HG03439 (cell line): ENCODE data around the gene GPR25.

ENCODE experiments used
- ATAC-seq: cut with Tn5 transposase; IDR thresholded peaks from one replicate; pipeline ENCODE4 v1.9.1; 2021; ENCODE audit warnings: mild to moderate bottlenecking, moderate library complexity; ENCODE audit not compliant: unreplicated experiment

The GPR25 gene

GRCh38 chr1:200892958-200893357 lies 20.2 kb downstream of the GPR25 start:
- no peak for ATAC-seq

DNA sequence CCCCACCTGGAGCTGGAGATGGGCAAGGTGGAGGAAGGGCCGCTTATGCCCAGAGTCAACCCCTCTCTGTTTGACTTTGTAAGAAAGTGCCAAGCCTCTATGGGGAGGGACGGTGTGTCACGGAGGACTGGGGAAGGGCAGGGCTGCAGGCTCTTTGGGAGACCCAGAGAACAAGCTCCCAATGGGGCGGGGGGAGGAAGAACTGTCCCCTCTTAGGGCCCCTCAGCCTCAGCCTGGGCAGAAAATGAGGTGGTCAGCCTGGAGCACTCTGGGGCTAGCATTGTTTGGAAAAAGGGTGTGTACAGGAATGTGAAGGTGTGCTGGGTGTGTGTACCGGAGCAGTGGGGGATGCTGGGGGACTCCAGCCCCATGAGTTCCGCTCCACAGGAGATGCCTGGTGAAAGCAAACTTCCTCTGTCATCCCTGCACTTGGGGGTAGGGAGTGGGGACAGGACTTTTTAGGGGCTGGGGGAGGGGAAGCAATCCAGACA lies 20.7 kb downstream of the GPR25 start:
- no peak for ATAC-seq

DNA sequence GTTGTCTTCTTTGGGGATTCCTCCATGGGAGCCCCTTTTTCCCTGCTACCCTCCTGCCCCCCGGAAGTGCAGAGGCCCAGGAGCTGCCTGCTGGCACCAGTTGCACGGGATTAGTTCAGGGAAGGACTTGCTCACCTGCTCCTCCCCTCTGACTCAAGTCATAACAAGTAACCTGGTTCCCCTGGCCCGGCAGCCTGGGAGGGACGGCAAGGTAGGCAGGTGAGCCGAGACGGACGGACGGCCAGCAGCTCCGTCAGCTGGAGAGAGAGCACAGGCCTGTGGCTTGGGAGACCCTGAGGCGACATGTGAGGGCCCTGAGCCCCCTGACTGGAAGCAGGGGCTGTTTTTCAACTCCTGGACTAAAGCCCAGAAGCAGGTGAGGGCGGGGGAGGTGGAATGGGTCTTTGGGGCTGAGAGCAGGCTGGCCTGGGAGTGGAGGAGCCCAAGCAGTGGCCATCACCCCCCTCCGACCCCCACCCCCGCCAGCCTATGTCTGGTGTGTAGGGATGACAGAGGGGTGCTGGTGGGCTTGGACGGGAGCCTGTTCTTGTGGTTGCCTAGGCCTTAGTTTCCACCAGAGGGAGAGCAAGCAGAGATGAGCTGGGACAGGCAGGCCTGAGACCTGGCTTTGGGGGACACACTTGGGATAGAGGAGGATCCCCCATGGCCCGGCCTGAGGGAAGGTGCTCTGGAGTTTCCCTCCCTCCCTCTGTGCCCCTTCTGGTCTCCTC lies 22.1 kb downstream of the GPR25 start, which contains the start of gene INAVA:
TSS of gene INAVA (plus strand) at position 189 of the 731 bp plus-strand sequence. CDS start 3,501 bp downstream, outside the sequence.
- no peak for ATAC-seq

DNA sequence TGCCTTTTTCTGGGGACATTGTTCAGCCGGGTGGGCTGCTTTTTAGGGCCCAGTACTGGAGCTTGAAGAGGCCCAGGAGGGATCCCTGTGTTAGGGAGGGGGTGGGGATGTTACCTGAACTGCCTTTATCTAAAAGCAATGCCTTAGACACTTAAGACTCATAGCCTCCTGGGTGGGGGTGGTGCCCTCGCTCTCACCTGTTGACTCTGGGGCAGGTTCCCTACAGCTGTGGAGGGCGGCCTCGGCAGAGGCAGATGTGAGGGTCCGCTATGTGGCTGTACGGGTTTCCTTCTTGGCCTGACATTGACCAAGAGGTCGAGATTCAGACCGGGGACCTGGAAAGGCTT lies 22.6 kb downstream of the GPR25 start:
- no peak for ATAC-seq

DNA sequence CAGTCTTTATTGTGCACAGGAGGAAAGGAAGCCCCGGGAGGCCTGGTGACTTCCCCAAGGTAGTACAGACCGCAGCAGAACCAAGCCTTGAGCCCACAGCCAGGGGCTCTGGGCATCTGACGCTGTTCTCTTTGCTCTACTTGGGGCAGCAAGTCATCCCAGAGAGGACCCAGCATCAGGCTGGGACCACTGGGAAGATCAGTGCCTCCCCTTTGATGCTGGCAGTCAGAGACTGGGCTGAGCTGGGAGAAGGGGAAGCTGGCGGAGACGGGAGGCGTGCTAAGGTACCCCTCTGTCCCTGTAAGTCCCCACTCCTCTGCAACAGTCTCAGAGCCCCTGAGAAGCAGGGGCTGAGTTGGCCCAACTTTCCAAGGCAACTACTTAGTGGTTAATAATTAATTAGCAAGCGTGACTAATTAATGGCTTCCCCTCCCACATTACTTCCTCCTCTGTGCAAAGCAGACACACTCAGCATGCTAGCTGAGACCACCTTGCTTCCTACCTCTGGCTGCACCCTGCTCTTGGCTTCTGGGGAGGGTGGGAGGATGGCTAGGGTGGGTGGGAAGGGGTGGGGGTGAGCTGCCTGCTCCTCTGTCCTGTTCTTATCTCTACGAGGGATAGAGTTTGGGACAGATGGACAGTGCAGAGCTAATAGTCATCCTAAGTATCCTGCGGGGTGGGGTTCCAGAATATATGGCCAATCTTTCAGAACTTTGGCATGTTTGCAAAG lies 23.2 kb downstream of the GPR25 start:
- ATAC-seq = no peak

GRCh38 chr1:200896531-200897196 lies 23.9 kb downstream of the GPR25 start:
- ATAC-seq = no peak

DNA sequence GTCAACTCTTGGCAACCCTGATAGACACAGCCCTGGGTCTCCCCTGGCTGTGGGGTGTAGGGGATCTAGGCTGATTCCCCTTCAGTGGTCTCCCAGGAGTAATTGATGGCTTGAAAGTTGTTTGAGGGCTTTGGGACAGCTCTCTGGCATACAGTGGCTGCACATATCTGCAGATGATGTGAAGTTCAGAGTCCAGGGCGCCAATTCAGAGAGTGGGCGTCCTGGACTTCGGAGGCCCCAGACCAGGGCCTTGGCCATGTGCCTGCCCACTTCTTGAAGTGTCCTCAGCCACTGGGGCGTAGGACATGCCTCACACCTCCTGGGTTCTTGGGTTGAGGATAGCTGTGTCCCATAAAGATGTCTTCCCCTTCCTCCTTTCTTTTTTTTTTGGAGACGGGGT lies 24.5 kb downstream of the GPR25 start:
- ATAC-seq = no peak

DNA sequence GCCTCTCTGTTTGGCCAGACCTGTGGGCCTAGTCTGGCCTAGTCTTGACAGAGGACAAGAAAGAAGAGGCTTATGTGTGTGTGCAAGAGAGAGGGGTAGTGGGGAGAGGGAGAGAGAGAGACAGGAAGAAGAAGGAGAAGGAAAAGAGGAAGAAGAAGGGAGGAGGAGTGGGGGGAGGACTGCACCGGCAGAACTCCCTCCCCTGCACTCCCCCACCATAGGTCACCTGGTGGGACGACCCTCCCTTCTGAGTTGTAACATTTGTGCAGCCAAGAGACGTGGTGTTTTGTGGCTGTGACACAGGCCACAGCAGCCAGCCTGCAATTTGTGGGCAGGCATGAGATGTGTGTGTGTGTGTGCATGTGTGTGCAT lies 26.2 kb downstream of the GPR25 start:
- no peak for ATAC-seq

DNA sequence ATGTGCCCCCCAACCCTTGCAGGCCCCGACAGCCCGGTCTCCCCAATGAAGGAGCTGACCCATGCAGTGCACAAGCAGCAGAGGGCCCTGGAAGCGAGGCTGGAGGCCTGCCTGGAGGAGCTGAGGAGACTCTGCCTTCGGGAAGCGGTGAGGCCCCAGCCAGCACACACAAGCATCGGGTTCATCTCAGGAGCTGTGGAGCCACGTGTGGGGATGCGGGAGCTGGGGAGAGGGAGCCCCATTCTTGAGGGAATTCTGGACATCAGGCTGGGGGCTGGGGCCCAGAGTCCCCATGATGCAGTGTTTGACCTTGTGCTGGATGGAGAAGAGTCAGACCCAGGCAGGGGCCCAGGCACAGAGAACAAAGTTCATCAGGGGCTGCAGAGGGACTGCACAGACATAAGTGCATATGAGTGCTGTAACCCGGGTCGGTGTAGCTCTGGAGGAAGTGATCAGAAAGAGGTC lies 26.7 kb downstream of the GPR25 start:
- no peak for ATAC-seq

GRCh38 chr1:200899954-200900867 lies 27.4 kb downstream of the GPR25 start:
- ATAC-seq = no peak

- no peak for ATAC-seq
Observed at GRCh38 chr1:200900877-200901276, 28.1 kb downstream of the GPR25 start.

GRCh38 chr1:200901350-200901749 lies 28.6 kb downstream of the GPR25 start:
- no peak for ATAC-seq

GRCh38 chr1:200901796-200902444 lies 29.1 kb downstream of the GPR25 start:
- no peak for ATAC-seq

DNA sequence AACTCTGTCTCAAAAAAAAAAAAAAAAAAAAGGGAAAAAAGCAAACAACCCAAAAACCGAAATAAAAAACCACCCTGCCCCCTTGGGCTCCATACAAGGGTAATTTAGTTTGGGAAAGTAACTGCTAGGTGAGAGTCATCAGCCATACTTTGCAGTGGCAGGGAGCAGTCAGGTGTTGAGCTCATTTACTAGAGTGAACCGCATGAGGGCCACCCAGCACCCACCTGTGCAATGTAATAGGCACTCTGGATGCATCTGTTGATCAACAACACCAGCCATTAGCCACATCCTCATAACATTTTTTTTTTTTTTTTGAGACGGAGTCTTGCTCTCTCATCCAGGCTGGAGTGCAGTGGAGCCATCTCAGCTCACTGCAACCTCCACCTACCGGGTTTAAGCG lies 31.0 kb downstream of the GPR25 start:
- ATAC-seq = no peak

DNA sequence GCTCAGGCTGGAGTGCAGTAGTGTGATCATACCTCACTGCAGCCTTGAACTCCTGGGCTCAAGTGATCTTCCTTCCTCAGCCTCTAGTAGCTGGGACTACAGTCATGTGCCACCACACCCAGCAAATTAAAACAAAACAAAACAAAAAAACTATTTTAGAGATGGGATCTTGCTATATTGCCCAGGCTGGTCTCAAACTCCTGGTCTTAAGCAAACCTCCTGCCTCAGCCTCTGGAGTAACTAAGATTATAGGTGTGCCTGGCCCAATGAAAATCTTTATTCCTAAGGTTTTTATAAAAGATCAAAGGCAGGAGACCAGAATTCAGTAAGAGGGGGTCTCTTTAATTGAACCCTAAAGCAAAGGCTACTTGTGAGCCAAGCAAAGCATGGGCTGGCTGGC lies 32.0 kb downstream of the GPR25 start:
- ATAC-seq = no peak

- ATAC-seq = no peak
Observed at GRCh38 chr1:200905411-200906052, 32.8 kb downstream of the GPR25 start.

GRCh38 chr1:200906491-200906890 lies 33.7 kb downstream of the GPR25 start:
- ATAC-seq = no peak

DNA sequence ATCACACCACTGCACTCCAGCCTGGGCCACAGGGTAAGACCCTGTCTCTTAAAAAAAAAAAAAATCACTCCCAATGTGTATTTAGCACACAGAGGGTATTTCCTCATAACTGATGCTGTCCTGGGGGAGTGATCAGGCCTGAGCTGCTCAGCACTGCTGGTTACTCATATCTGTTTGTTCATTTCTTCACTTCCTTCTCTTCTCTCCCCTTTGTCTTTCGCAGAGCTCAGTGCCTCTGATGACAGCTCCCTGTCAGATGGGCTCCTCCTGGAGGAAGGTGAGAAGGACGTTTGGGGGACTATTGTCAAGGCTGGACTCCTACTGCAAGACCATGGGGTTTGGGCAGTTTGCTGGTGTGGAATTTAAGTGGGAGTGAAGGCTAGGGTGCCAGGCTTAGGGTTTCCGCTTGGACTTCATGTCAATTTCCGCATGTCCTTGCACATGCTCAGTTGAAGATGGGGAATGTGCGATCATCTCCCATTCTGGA lies 34.9 kb downstream of the GPR25 start:
- peak; percentile 61 for ATAC-seq

DNA sequence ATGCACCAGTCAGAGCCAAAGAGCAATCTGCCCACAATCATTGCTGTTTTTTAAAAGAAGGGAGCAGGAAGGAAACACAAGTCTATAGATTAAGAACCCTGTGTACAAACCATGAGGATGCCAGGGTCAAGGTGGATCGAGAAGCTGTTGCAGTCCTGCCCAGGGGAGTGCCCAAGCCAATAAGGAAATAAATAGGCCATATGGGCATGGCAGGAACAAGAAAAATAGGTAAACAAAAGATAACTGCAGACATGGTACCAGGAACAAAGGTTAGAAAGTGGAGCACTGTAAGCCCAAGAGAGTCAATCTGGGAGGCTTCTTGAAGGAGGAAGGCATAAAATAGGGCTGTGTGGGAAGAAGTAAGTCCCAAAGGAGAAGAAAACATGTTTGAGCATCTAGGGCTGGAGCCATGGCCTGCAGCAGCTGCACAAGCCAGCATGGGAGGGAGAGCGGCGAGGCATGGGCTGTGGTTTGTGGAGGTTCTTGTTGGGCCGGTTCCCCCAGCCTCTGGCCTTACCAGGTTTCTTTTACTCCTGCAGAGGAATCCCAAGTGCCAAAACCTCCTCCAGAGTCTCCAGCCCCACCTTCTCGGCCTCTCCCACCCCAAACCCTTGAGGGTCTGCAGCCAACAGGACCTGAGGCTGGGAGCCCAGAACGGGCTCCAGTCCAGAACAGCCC lies 35.5 kb downstream of the GPR25 start:
- no peak for ATAC-seq
